GM23338 (cell line): ENCODE results near the gene RYR1. TPM values are rescaled to one million over a fixed set of nuclear protein-coding genes. Genes with fewer than 3 reads are reported as not detected.
A peak's percentile ranks its signal among the peaks of the same experiment; 100 is the strongest.

Source experiments
- ATAC-seq: fragments of 200-7000 bp; cut with Tn5 transposase; 3 replicates; pipeline ENCODE4 v1.9.1; 2020
- DNase-seq: peaks from one replicate; pipeline ENCODE4 v3.0.0-alpha.2; 2015; ENCODE audit warnings: low spot score
- H2AFZ ChIP-seq: fragments of 200-600 bp; sonication (generic); 2 replicates; pipeline ENCODE4 v1.8.0; 2016; ENCODE audit warnings: antibody characterized with exemption, mild to moderate bottlenecking, moderate library complexity
- H3F3A ChIP-seq: fragments of 200-600 bp; sonication (generic); replicated peaks from 2 replicates; pipeline ENCODE4 v1.8.0; 2017; ENCODE audit warnings: antibody characterized with exemption, mixed run types, low read depth
- H3K27ac ChIP-seq: fragments of 200-600 bp; sonication (generic); 2 replicates; pipeline ENCODE4 v1.6.1; 2016; ENCODE audit warnings: low read depth
- H3K27me3 ChIP-seq: fragments of 200-600 bp; sonication (generic); 2 replicates; pipeline ENCODE4 v1.8.0; 2016; ENCODE audit warnings: mild to moderate bottlenecking, mixed run types, moderate library complexity; ENCODE audit not compliant: insufficient read depth
- H3K36me3 ChIP-seq: fragments of 200-600 bp; sonication (generic); 2 replicates; pipeline ENCODE4 v1.8.0; 2016; ENCODE audit warnings: mild to moderate bottlenecking; ENCODE audit not compliant: insufficient read depth
- H3K4me1 ChIP-seq: fragments of 200-600 bp; sonication (generic); 2 replicates; pipeline ENCODE4 v1.8.0; 2016; ENCODE audit warnings: mild to moderate bottlenecking, moderate library complexity; ENCODE audit not compliant: insufficient read depth
- H3K4me2 ChIP-seq: fragments of 200-600 bp; sonication (generic); 2 replicates; pipeline ENCODE4 v1.7.1; 2017; ENCODE audit warnings: mixed run types
- H3K4me3 ChIP-seq: fragments of 200-600 bp; sonication (generic); 2 replicates; pipeline ENCODE4 v1.6.1; 2016; ENCODE audit warnings: mixed run types
- H3K79me2 ChIP-seq: fragments of 200-600 bp; sonication (generic); replicated peaks from 2 replicates; pipeline ENCODE4 v1.8.0; 2017; ENCODE audit warnings: mild to moderate bottlenecking; ENCODE audit not compliant: insufficient read depth
- H3K9me2 ChIP-seq: fragments of 200-600 bp; sonication (generic); 2 replicates; pipeline ENCODE4 v1.8.0; 2017; ENCODE audit not compliant: insufficient read depth
- H4K20me1 ChIP-seq: fragments of 200-600 bp; sonication (generic); replicated peaks from 2 replicates; pipeline ENCODE4 v1.8.0; 2017; ENCODE audit warnings: mild to moderate bottlenecking; ENCODE audit not compliant: insufficient read depth
- H3K27ac Mint-ChIP-seq: 2 replicates; pipeline ENCODE4 v1.8.0; 2020; ENCODE audit warnings: inconsistent platforms, mild to moderate bottlenecking, moderate library complexity, mixed read lengths
- H3K27me3 Mint-ChIP-seq: 3 replicates; pipeline ENCODE4 v1.8.0; 2022; ENCODE audit warnings: low read depth, mild to moderate bottlenecking, moderate library complexity, mixed read lengths, inconsistent platforms; ENCODE audit not compliant: insufficient read depth, poor library complexity
- H3K36me3 Mint-ChIP-seq: 3 replicates; pipeline ENCODE4 v1.8.0; 2021; ENCODE audit warnings: low read depth, mild to moderate bottlenecking, inconsistent platforms, moderate library complexity, mixed read lengths
- H3K4me1 Mint-ChIP-seq: 3 replicates; pipeline ENCODE4 v1.8.0; 2020; ENCODE audit warnings: mild to moderate bottlenecking, inconsistent platforms, mixed read lengths
- H3K4me3 Mint-ChIP-seq: 3 replicates; pipeline ENCODE4 v1.8.0; 2021; ENCODE audit warnings: moderate library complexity, mild to moderate bottlenecking, inconsistent platforms, mixed read lengths
- H3K9me3 Mint-ChIP-seq: 3 replicates; pipeline ENCODE4 v1.8.0; 2020; ENCODE audit warnings: moderate library complexity, mild to moderate bottlenecking, inconsistent platforms, mixed read lengths
- CREB1 ChIP-seq: fragments of 250-450 bp; sonication (Bioruptor Pico); IDR thresholded peaks from 2 replicates; pipeline ENCODE4 v1.5.0; 2020; ENCODE audit warnings: low read depth, mild to moderate bottlenecking, moderate library complexity
- EZH2 ChIP-seq: fragments of 200-600 bp; sonication (generic); IDR thresholded peaks from one replicate; pipeline ENCODE4 v1.8.0; 2017; ENCODE audit warnings: antibody characterized with exemption, mild to moderate bottlenecking, low read depth; ENCODE audit not compliant: unreplicated experiment
- JUNB ChIP-seq: IDR thresholded peaks from one replicate; pipeline ENCODE4 v1.6.1; 2016; ENCODE audit warnings: antibody characterized with exemption; ENCODE audit not compliant: unreplicated experiment
- POLR2AphosphoS5 ChIP-seq: IDR thresholded peaks from 2 replicates; pipeline ENCODE4 v1.6.1; 2016; ENCODE audit warnings: antibody characterized with exemption, low read depth
- ZNF114 ChIP-seq: fragments of 250-450 bp; sonication (Bioruptor Pico); IDR thresholded peaks from 2 replicates; pipeline ENCODE4 v1.5.0; 2020; ENCODE audit warnings: mild to moderate bottlenecking, moderate library complexity
- ZNF331 ChIP-seq: fragments of 250-450 bp; sonication (Bioruptor Pico); IDR thresholded peaks from 2 replicates; pipeline ENCODE4 v1.5.0; 2020; ENCODE audit warnings: low read depth, mild to moderate bottlenecking, moderate library complexity
- polyA plus RNA-seq: library from polyadenylated mRNA; unstranded; fragments of >200 nt; fragmentation: Nextera tagmentation; extraction: Ambion mirVana; gene quantifications from 2 replicates; pipeline ENCODE4 v1.2.1, GENCODE V29; 2016
- total RNA-seq: library from RNA; depleted of rRNA; stranded (reverse); fragments of >200 nt; shearing (Covaris generic); gene quantifications from 2 replicates; pipeline ENCODE4 v1.2.3, GENCODE V29; 2014
- TF ChIP-seq, protein P1 (sequence below), 2 experiments: fragments of 200-600 bp in 1 of 2; sonication (generic) in 1 of 2; conservative IDR thresholded peaks; 2 replicates each; pipeline versions ENCODE4 v1.5.1 to v1.6.1; 2016 to 2017; ENCODE audit warnings: antibody characterized with exemption in 2 of 2, low read depth in 2 of 2, mild to moderate bottlenecking in 2 of 2, moderate library complexity in 1 of 2
- TF ChIP-seq, protein P2 (sequence below): IDR thresholded peaks from one replicate; pipeline ENCODE4 v1.6.1; 2018; ENCODE audit warnings: antibody characterized with exemption; ENCODE audit not compliant: unreplicated experiment

Gene RYR1
- total and polyA plus RNA-seq, 2 experiments from 2014 or later, result 4.0 to 26.7 TPM

GRCh38 chr19:38383743-38384142 is 49.7 kb upstream of the RYR1 start (continued):
- TF ChIP-seq CREB1 (CRISPR knock-in tag) (no peak), ZNF331 (CRISPR knock-in tag) (no peak), POLR2AphosphoS5 (no peak), ZNF114 (CRISPR knock-in tag) (no peak), EZH2 (no peak), JUNB (no peak)
- TF ChIP-seq, protein P1, sequence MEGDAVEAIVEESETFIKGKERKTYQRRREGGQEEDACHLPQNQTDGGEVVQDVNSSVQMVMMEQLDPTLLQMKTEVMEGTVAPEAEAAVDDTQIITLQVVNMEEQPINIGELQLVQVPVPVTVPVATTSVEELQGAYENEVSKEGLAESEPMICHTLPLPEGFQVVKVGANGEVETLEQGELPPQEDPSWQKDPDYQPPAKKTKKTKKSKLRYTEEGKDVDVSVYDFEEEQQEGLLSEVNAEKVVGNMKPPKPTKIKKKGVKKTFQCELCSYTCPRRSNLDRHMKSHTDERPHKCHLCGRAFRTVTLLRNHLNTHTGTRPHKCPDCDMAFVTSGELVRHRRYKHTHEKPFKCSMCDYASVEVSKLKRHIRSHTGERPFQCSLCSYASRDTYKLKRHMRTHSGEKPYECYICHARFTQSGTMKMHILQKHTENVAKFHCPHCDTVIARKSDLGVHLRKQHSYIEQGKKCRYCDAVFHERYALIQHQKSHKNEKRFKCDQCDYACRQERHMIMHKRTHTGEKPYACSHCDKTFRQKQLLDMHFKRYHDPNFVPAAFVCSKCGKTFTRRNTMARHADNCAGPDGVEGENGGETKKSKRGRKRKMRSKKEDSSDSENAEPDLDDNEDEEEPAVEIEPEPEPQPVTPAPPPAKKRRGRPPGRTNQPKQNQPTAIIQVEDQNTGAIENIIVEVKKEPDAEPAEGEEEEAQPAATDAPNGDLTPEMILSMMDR (conservative IDR thresholded peaks at IDR 0.05; ENCODE audit: low read depth in 2 of 2), result no peak
- TF ChIP-seq, protein P2, sequence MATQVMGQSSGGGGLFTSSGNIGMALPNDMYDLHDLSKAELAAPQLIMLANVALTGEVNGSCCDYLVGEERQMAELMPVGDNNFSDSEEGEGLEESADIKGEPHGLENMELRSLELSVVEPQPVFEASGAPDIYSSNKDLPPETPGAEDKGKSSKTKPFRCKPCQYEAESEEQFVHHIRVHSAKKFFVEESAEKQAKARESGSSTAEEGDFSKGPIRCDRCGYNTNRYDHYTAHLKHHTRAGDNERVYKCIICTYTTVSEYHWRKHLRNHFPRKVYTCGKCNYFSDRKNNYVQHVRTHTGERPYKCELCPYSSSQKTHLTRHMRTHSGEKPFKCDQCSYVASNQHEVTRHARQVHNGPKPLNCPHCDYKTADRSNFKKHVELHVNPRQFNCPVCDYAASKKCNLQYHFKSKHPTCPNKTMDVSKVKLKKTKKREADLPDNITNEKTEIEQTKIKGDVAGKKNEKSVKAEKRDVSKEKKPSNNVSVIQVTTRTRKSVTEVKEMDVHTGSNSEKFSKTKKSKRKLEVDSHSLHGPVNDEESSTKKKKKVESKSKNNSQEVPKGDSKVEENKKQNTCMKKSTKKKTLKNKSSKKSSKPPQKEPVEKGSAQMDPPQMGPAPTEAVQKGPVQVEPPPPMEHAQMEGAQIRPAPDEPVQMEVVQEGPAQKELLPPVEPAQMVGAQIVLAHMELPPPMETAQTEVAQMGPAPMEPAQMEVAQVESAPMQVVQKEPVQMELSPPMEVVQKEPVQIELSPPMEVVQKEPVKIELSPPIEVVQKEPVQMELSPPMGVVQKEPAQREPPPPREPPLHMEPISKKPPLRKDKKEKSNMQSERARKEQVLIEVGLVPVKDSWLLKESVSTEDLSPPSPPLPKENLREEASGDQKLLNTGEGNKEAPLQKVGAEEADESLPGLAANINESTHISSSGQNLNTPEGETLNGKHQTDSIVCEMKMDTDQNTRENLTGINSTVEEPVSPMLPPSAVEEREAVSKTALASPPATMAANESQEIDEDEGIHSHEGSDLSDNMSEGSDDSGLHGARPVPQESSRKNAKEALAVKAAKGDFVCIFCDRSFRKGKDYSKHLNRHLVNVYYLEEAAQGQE, result no peak

DNA sequence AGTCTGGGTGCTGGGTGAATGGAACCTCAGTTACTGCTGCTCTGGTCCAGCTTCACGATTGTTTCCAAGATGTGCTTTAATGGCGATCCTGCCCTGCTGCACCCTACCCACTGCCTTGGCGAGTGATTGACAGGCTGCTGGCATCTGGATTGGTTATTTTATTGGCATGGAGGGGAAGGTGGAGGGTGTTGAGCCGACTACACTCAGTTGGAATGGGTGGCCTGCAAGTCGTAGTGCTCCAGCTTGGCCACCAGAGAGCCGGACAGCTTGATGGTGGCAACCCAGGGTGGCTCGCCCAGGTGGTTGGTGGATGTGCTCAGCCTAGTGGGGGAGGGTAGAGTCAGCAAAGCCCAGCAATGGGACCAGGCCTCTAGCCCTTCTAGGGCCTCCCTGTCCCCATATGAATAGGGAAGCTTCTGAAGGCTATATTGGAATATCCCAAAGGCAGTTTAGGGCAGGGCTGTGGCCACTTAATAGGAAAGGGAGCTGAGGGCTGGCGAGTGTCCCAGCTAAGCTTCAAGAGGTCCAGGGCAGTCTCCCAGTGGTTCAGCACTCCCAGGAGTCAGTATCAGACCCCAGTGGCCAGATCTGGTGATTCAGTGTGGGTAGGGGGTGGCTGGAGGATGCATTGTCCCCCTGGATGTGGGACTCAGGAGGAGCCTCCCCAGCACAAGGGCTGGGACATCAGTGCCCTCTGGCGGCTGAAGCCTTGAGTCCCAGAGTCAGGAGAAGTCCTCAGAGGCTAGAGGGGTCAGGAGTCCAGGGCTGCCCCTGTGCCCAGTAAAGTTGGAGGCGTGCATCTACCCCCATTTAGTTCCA is 49.1 kb upstream of the RYR1 start:
- H3K79me2 ChIP-seq, result no peaks in the 10 kb centered on the region
- Mint-ChIP-seq H3K27me3 (peaks cover 36% of the 10 kb centered on the region), H3K9me3 (no peaks in the 10 kb centered on the region; the same call in 2 of the 3 replicates), H3K4me1 (peaks cover 16% of the 10 kb centered on the region), H3K27ac (peak overlapping the region; percentile 62), H3K36me3 (peaks cover 42% of the 10 kb centered on the region), H3K4me3 (peak overlapping the region; percentile 6; the same call in 2 of the 3 replicates)
- peaks cover 7% of the 10 kb centered on the region for H3K36me3 ChIP-seq
- H3K4me1 ChIP-seq, result peaks cover 3% of the 10 kb centered on the region
- ATAC-seq (peak; percentile 20), DNase-seq (peak; percentile 87)
- H3F3A ChIP-seq, result peaks cover 15% of the 10 kb centered on the region
- H4K20me1 ChIP-seq, result peaks cover 7% of the 10 kb centered on the region
- H3K4me2 ChIP-seq, result peak overlapping the region; percentile 95
- TF ChIP-seq ZNF331 (CRISPR knock-in tag), result no peak
- TF ChIP-seq, protein P1 (conservative IDR thresholded peaks at IDR 0.05; ENCODE audit: low read depth in 2 of 2), result peak; percentile 69 to 89
- H3K9me2 ChIP-seq, result no peaks in the 10 kb centered on the region
- no peak overlapping the region for H3K4me3 ChIP-seq
- H2AFZ ChIP-seq, result no peak overlapping the region
- H3K27me3 ChIP-seq, result peaks cover 24% of the 10 kb centered on the region
- 0 out of 2 replicates have a peak overlapping the region, but pooled peaks have one; percentile 76 for H3K27ac ChIP-seq
